Muscle of arm (tissue), 12 donors: ENCODE data around the gene DNAH6. TPM values are rescaled to one million over a fixed set of nuclear protein-coding genes. Genes with fewer than 3 reads are reported as not detected.
"Not testable (repeated sequence)": the region's sequence is repeated elsewhere in the genome, so short reads cannot be mapped to it uniquely, and the experiment has no call there.

Experiments
- DNase-seq: peaks from one replicate; pipeline ENCODE4 v3.0.0-alpha.2; 2013
- polyA plus RNA-seq, 12 donors: library from polyadenylated mRNA; unstranded; fragments of 120-200 nt; gene quantifications; one replicate each; pipeline ENCODE4 v1.2.1, GENCODE V29; 2013; ENCODE audit not compliant: insufficient read length in 12 of 12

DNAH6 gene
- polyA plus RNA-seq, 12 donors = 0.12 to 0.40 (median 0.20) TPM; not detected in 2

DNA sequence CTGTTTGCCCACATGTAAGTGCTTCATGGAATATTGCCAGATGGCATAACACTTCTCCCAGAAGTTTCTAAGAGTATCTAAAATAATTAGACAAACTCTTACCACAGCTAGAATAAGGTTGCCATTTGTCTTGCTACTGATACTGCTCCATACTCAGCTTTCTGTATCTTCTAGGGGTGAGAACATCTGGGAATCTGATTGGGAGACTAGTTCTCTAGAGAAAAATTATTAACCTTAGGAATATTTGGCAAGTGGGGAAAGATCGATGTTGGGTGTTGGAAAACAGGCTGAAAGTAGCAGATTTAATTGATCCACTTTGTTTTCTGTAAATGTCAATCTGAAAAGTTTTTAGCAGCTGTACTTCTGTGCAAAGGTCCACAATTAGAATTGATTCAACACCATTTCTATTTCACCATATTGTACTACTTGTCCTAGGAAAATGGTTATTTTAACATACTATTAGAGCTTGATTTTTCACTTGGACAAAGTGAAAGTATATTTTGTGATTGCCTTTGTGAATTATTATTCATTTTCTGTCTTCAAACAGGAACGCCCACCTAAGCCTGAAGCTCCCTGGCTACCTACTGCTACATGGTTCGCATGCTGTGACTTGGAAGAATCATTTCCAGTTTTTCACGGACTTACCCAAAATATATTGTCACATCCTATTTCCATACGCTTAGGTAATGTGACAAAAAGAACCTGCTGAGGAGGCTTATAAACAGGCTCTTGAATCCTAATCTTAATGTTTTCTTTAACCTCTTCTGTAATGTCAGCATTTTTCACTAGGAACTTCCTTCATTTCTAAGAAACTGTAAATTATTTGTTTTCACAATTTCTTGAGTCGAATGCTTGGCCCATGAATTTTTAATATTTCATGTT lies 216.8 kb downstream of the DNAH6 start:
- DNase-seq = no peak

DNA sequence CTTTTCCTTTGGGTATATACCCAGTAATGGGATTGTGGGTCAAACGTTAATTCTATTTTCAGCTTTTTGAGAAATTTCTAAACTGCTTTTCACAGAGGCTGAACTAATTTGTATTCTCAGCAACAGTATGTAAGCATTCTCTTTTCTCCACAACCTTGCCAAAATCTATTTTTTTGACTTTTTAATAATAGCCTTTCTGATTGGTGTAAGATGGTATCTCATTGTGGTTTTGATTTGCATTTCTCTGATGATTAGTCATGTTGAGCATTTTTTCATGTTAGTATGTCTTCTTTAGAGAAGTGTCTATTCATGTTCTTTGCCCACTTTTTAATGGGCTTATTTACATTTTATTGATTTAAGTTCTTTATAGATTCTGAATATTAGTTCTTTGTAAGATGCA lies 219.1 kb downstream of the DNAH6 start:
- no peak for DNase-seq

DNA sequence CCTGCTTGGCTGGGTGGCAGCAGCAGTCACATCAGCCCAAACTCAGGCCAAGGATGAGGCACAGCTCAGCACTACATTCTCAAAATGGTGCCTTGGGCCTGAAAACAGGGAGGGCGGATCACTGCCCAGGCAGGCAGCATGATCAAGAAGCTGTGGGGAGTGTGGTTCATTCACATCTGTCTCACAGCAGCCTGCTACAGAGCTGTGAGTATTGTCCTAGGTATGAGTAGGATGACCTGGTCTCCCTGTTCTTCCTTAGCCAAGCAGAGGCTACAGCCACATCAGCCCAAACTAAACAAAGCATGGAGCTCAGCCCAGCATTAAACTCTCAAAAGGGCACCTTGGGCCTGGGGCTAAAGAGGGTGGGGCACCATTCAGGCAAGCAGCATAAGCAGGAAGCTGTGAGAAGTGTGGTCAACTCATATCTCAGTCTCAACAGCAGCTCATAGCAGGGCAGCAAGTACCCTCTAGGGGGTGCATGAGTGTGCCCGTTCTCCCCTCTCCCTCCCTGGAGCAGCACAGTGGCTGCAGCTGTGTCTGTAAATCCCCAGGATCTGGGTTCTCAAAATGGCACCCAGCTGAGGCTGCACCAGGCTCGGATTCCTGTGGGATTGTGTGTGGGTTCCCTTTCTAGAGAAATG lies 225.0 kb downstream of the DNAH6 start:
- DNase-seq = no peak

DNA sequence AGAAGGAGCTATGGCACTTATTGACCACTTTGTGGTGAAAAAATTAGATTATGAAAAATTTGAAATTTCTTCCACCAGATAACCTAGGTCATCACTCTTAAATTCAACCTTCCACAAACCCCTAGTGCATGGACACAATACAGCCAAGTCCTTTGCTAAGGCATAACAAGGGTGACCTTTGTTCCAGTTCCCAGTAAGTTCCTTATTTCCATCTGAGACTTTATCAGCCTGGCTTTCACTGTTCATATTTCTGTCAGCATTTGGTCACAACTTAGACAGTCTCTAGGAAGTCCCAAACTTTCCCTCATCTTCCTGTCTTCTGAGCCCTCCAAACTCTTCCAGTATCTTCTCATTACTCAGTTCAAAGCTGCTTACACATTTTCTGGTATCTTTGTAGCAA lies 232.0 kb downstream of the DNAH6 start:
- no peak for DNase-seq

DNA sequence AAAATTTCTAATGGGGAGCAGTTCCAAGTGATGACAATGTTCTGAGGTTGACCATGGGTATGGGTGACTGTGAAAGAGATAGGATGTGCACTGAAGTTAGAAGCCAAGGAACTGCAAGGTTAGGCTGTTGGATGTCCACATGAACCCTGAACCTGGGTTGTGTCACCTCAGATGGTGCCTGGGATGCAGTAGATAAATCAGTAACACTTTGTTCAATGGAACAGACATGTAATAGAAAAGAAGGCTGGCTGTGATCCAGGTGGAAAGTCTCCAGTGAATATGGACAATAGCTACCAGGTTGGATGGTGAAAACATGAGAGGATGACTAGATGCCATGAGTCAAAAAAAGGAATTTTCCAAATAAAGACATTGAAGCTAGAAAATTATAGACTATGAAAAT lies 233.1 kb downstream of the DNAH6 start:
- DNase-seq = no peak

DNA sequence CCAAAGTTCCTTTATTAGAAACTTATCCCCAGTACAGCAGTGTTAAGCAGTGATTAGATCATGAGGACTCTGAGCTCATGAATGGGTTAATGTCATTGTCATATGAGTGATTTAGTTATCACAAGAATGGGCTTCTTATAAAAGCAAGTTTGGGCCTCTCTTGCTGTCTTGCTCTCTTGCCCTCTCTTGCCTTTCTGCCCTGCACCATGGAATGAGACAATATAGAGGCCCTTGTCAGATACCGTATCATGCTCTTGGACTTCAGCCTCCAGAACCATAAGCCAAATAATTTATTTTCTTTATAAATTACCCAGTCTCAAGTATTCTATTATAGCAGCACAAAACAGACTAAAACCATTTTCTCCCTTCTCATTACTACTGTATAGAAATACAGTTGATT lies 238.8 kb downstream of the DNAH6 start:
- no peak for DNase-seq

DNA sequence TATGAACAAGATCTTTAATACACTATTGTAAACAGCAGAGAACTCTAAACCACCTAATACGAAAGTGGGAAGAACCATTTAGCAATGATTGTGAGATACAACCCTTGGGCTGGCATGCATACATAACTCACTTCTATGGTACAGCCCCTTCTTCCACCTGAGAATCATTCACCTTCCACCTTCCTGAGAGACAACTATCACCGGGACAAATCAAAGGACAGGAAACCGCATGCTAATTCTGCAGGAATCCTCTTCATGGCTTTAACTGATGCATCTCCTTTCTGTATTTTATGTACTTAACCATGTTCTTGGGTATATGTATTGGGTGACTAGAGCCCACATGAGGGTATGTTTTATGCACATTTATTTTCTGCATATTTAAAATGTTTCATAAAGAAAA lies 241.3 kb downstream of the DNAH6 start:
- no peak for DNase-seq

DNA sequence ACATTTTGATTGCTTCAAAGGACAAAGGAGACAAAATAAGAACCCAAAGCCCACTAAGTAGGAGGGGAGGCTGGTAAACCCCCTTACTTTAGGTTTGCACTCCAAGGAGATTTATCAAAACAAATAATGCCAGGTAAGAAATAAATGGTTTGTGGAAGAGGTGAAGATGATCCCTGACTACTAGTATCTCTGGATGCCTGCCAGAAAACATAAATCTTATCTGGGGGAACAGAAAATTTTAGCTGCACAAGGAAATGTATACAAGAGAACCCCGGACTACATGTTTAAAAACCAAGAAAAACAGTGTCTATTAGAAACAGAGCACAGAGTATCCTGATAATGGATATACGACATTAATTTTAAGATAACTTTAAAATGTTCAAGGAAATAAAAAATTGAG lies 250.5 kb downstream of the DNAH6 start:
- DNase-seq = no peak

DNA sequence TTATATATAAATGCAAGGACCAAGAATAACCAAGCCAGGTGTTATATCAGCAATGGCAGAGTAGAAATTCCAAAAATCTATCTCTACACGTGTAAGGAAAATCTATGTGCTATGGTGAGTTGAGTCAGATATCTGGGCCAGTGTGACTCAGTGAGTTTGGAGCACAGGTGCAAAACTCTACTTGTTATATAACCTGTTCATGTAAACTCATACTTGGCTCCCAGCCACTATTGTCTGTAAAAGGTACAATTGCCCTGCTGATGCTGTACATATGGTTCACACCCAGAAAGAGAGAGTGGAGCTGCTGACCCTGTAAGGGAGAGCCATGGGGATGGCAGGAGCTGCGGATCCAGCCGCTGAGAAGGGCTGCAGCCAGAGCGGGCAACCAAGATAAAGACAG lies 252.5 kb downstream of the DNAH6 start:
- DNase-seq = no peak

DNA sequence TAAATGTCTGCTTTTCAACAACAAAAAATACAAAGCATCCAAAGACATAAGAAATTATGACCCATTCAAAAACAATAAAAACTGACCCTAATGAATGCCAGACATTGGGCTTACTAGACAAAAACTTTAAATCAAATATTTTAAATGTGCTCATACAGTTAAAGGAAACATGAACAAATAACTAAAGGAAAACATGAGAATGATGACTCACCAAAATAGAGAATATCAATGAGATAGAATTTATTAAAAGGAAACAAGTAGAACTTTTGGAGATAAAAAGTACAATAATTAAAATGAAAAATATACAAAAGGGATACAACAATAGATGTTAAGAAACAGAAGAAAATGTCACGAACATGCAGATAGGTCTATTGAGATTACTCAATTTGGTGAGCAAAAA lies 254.0 kb downstream of the DNAH6 start:
- no peak for DNase-seq

DNA sequence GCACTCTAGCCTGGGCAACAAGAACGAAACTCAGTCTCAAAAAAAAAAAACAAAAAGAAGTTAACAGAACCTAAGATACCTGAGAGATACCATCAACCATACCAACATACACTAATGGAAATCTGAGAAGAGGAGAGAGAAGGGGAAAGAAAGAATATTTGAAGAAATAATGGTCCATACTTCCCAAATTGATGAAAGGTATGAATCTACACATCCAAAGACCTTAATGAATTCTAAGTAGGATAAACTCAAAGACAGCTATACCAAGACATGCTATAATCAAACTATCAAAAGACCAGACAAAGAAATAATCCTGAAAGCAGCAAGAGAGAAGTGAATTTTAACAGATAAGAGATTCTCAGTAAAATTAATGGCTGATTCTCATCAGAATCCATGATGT lies 255.0 kb downstream of the DNAH6 start:
- no peak for DNase-seq

DNA sequence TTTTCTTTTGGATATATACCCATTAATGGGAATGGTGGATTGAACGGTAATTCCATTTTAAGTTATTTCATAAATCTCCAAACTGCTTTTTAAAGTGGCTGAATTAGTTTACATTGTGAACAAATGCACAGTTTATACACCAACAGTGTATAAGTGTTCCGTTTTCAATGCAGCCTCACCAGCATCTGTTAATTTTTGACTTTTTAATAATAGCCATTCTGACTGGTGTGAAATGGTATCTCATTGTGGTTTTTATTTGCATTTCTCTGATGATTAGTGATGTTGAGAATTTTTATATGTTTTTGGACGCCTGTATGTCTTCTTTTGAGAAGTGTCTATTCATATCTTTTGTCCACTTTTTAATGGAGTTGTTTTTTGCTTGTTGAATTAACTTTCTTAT lies 257.3 kb downstream of the DNAH6 start:
- not testable (repeated sequence) for DNase-seq

DNA sequence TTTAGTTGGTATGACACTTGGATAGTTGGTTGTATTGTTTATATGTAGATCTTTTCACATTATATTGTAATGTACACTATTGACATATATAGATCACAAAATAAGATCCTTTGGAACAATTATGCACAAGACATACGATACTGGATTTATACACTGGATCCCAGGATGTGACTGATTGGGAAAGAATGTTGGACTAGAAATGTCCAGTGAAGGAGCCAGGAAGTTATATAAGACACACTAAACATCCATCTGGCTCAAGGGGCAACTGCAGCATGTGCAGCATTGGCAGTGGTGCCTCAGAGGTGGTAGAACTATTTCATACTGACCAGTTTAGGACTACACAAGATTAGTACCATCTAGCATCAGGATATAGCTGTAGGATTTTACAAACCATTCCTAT lies 259.7 kb downstream of the DNAH6 start:
- no peak for DNase-seq

DNA sequence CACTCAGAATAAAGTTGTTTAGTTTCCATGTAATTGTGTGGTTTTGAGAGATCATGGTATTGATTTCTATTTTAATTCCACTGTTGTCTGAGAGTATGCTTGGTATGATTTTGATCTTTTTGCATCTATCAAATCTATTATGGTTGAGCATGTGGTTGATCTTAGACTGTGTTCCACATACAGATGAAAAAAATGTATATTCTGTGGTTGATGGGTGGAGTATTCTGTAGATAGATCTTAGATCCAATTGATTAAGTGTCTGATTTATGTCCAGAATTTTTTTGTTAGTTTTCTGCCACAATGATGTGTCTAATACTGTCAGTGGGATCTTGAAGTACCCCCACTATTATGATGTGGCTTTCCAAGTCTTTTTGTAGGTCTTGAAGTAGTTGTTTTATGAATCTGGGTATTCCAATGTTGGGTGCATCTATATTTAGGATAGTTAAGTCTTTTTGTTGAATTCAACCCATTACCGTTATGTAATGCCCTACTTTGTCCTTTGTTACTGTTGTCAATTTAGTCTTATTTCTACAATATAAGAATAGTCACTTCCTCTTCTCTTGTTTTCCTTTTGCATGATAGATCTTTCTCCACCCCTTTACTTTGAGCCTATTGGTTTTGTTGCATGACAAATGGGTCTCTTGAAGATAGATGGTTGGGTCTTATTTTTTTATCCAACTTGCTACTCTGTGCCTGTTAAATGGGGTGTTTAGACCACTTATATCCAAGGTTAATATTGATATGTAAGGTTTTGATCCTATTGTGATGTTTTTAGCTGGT lies 262.8 kb downstream of the DNAH6 start:
- DNase-seq = no peak

DNA sequence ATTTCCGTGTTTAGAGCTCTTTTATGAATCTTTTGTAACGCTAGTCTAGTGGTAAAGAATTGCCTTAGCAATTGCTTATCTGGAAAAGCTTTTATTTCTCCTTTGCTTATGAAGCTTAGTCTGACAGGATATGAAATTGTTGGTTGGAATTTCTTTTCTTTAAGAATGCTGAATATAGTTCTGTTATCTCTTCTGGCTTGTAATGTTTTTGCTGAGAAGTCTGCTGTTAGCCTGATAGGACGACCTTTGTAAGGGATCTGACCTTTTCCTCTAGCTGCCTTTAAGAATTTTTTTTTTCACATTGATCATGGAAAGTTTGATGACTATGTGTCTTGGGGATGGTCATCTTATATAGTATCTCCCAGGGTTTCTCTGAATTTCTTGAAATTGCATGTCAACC lies 263.5 kb downstream of the DNAH6 start:
- no peak for DNase-seq

DNA sequence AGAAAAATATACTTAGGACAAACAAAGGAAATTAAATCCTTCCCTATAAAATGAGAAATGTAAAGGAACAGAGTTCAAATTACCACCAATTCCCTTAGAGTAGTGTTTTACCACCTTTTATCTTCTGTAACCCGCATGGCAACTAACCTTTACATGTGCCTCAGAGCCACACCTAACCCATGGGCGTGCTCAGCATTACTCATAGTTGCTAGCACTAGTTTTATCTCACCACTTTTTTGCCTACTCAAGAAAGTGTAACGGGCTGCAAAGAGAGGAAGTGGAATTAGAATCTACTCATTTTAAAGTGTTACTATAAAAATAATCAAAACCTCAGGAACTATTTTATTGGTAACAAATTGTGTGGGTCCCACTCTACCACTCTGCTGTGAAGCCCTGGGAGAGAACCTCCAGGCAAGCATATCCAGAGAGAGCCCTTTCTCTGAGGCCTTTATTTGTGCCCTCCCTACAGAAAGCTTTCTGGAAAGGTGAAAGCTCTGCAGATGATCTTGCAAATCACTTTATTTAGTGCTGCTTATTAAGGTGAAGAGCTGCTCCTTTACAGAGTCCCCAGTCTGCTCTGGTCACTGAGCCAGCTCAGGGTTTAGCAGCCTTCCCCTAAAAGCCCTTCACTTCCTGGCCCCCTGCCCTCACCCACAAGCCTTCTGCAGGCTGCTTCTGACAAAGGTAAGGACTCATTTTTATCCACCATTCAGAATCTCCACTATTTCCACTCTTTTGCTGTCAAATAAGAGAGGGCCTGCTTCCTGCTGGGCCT lies 265.8 kb downstream of the DNAH6 start:
- DNase-seq = no peak

DNA sequence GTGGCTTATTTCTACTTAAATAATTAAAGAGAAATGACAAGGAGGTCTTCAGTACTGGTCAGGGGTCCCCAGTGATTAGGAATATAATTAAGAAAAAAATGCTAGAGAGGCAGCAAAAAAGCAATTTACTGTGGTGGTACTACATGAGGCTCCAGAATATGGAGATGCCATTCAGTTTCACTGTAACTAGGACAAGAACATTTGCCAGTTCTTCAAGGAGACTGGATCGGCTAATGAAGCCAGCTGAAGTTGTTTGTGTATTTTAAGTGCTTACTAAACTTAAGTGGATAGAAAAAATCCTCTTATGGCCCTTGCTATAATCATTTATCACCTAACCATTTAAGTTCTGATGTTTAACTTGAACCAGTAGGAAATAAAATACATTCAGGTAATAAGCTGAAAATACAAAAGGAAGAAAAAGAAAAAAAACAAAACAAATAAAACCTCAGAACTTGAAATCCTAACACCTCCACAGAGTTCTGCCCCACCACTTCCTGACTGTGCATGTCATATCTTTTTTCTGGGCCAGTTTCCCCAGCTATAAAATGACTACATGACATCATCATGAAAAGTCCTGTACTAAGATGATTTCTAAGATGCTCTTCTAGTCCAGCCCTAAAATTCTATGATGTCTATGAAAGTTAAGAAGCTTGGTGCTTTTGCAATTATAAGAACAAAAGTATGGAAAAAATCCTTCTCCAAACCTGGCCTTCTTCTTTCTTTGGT lies 266.6 kb downstream of the DNAH6 start:
- no peak for DNase-seq

DNA sequence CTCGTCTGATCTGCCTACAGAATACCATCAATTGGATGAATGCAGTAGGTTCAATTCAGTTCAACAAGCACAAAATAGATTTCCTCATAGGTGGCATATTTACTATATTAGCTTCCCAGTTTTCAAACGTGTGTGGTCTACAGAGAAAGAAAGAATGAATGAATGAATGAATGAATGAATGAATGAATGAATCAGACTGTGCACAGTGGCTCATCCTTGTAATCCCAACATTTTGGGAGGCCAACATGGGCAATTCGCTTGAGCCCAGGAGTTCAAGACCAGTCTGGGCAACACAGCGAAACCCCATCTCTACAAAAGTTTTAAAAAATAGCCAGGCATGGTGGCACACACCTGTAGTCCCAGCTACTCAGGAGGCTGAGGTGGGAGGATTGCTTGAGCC lies 269.7 kb downstream of the DNAH6 start:
- DNase-seq = no peak

DNA sequence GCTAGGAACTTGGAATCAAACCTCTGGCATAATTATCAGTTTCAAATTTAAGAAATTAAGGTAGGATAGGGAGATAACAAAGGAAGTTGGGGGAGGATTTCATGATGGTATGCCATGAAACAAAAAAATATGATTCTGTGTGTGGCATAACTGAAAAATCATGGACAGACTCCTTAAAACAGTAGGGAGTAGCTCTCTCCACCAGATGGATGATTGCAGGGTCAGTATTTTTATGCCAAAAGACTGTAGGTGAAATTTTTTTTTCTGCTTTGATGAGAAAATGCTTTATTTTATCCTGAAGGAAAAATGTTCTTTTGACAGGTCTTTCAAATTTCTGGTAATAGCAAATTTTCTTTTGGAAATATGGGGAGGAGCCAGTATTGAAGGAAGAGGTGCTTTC lies 270.3 kb downstream of the DNAH6 start:
- DNase-seq = no peak

DNA sequence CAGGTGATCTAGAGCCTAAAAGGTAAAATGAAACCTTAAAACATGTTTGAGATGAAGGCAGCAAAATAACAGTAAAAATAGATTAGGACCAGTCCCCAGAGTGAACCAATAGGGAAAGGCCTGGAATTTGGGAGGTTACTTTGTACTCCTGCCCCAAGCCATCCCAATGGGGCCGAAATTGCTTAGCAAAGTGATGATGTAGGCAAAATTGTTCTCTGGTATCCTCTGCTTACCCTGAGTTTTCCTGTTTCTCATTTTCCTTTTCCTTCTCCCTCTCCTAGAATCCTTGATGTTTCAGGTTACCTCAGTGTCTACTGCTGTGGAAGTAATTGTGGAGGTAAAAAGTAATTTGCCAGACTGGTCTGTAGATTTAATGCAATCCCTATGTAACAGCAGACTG lies 271.7 kb downstream of the DNAH6 start:
- DNase-seq = no peak

DNA sequence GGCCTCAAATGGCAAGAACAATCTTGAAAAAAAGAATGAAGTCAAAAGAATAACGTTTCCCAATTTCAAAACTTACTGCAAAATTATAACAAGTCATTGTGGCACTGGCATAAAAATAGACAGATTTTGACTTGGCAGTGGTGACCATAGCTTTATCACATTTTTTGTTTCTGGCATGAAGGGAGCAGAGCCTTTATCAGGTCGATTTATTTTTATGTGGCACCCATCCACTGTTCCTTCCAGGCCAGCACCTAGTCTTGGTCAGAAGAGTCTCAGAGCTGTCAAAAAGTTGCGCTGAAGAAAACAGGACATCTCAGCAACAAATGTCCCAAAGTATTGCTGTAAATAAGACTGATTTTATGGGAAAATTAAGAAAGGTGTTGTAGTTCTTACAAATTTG lies 272.2 kb downstream of the DNAH6 start:
- no peak for DNase-seq
